Astrocyte (in vitro differentiated cells and primary cell): ENCODE data around the gene IMMP2L. TPM values are rescaled to one million over a fixed set of nuclear protein-coding genes. Genes with fewer than 3 reads are reported as not detected.

ENCODE experiments used
- DNase-seq: peaks from one replicate; pipeline ENCODE4 v3.0.0-alpha.2; 2010; ENCODE audit warnings: low read depth
- FAIRE-seq: peaks from 2 replicates; lab custom pipeline; 2011; peaks lifted over from hg19 to GRCh38; lab: Jason Lieb, UNC
- H2AFZ ChIP-seq: 2 replicates; pipeline ENCODE4 v1.6.0; 2012; ENCODE audit warnings: low read depth, low read length, inconsistent platforms
- H3K27ac ChIP-seq: 2 replicates; pipeline ENCODE4 v1.5.1; 2011; ENCODE audit warnings: low read depth, low read length, inconsistent platforms
- H3K27me3 ChIP-seq: 2 replicates; pipeline ENCODE4 v1.6.0; 2011; ENCODE audit warnings: low read length, inconsistent platforms; ENCODE audit not compliant: insufficient read depth
- H3K36me3 ChIP-seq: 2 replicates; pipeline ENCODE4 v1.5.1; 2011; ENCODE audit warnings: low read length, inconsistent platforms; ENCODE audit not compliant: insufficient read depth
- H3K4me1 ChIP-seq: 2 replicates; pipeline ENCODE4 v1.5.1; 2011; ENCODE audit warnings: low read length, inconsistent platforms; ENCODE audit not compliant: insufficient read depth
- H3K4me2 ChIP-seq: 2 replicates; pipeline ENCODE4 v1.6.0; 2012; ENCODE audit warnings: low read length, inconsistent platforms
- H3K4me3 ChIP-seq: 2 replicates; pipeline ENCODE4 v1.5.1; 2011; ENCODE audit warnings: low read depth, mild to moderate bottlenecking, low read length, inconsistent platforms; ENCODE audit not compliant: insufficient read depth
- H3K79me2 ChIP-seq: 2 replicates; pipeline ENCODE4 v1.6.0; 2012; ENCODE audit warnings: mild to moderate bottlenecking, low read length, inconsistent platforms; ENCODE audit not compliant: insufficient read depth
- H3K9ac ChIP-seq: 2 replicates; pipeline ENCODE4 v1.6.0; 2012; ENCODE audit warnings: mild to moderate bottlenecking, low read length, inconsistent platforms
- H3K9me3 ChIP-seq: 2 replicates; pipeline ENCODE4 v1.5.1; 2012; ENCODE audit warnings: low read depth, mild to moderate bottlenecking, low read length, inconsistent platforms; ENCODE audit not compliant: insufficient read depth
- H4K20me1 ChIP-seq: 2 replicates; pipeline ENCODE4 v1.6.0; 2012; ENCODE audit warnings: low read length, inconsistent platforms; ENCODE audit not compliant: insufficient read depth
- H3K27ac Mint-ChIP-seq: one replicate; pipeline ENCODE4 v1.8.0; 2021; ENCODE audit warnings: mild to moderate bottlenecking, mixed read lengths; ENCODE audit not compliant: unreplicated experiment
- H3K27me3 Mint-ChIP-seq: one replicate; pipeline ENCODE4 v1.8.0; 2021; ENCODE audit warnings: low read depth, mixed read lengths; ENCODE audit not compliant: unreplicated experiment
- H3K36me3 Mint-ChIP-seq: one replicate; pipeline ENCODE4 v1.8.0; 2021; ENCODE audit warnings: low read depth, mixed read lengths; ENCODE audit not compliant: unreplicated experiment
- H3K4me1 Mint-ChIP-seq: one replicate; pipeline ENCODE4 v1.8.0; 2021; ENCODE audit warnings: low read depth, mixed read lengths; ENCODE audit not compliant: unreplicated experiment
- H3K4me3 Mint-ChIP-seq: one replicate; pipeline ENCODE4 v1.8.0; 2021; ENCODE audit warnings: mild to moderate bottlenecking, moderate library complexity, mixed read lengths; ENCODE audit not compliant: unreplicated experiment
- H3K9me3 Mint-ChIP-seq: one replicate; pipeline ENCODE4 v1.8.0; 2021; ENCODE audit warnings: mild to moderate bottlenecking, mixed read lengths; ENCODE audit not compliant: unreplicated experiment
- CTCF ChIP-seq: IDR thresholded peaks from 2 replicates; pipeline ENCODE4 v1.5.1; 2011; ENCODE audit warnings: low read depth, mild to moderate bottlenecking, inconsistent platforms, low read length, moderate library complexity; ENCODE audit not compliant: insufficient read depth
- EZH2 ChIP-seq: IDR thresholded peaks from 2 replicates; pipeline ENCODE4 v1.6.1; 2012; ENCODE audit warnings: mild to moderate bottlenecking, low read length, inconsistent platforms; ENCODE audit not compliant: insufficient read depth
- total RNA-seq: library from RNA; stranded (reverse); gene quantifications from 2 replicates; pipeline ENCODE4 v1.2.1, GENCODE V29; 2021

IMMP2L gene
- total RNA-seq, 1 donor from 2014 or later: 13.8 TPM

GRCh38 chr7:111190804-111191203 lies 371.5 kb downstream of the IMMP2L start:
- H3K4me1 ChIP-seq: no peaks in the 10 kb centered on the region
- TF ChIP-seq EZH2 (no peak), CTCF (no peak)
- no peaks in the 10 kb centered on the region for H3K36me3 ChIP-seq
- H3K4me1 Mint-ChIP-seq: no peaks in the 10 kb centered on the region
- no peaks in the 10 kb centered on the region for H3K27me3 ChIP-seq
- no peak overlapping the region for H3K4me2 ChIP-seq
- peaks cover 4% of the 10 kb centered on the region for H3K36me3 Mint-ChIP-seq
- H4K20me1 ChIP-seq: no peaks in the 10 kb centered on the region
- H3K27me3 Mint-ChIP-seq: no peaks in the 10 kb centered on the region
- FAIRE-seq: no peak
- no peak overlapping the region for H3K27ac Mint-ChIP-seq
- H3K9ac ChIP-seq: no peak overlapping the region
- no peak overlapping the region for H2AFZ ChIP-seq
- H3K9me3 Mint-ChIP-seq: peaks cover 2% of the 10 kb centered on the region
- no peak overlapping the region for H3K4me3 ChIP-seq
- H3K27ac ChIP-seq: no peak overlapping the region
- H3K9me3 ChIP-seq: no peaks in the 10 kb centered on the region
- no peak overlapping the region for H3K4me3 Mint-ChIP-seq
- DNase-seq: no peak
- no peaks in the 10 kb centered on the region for H3K79me2 ChIP-seq

DNA sequence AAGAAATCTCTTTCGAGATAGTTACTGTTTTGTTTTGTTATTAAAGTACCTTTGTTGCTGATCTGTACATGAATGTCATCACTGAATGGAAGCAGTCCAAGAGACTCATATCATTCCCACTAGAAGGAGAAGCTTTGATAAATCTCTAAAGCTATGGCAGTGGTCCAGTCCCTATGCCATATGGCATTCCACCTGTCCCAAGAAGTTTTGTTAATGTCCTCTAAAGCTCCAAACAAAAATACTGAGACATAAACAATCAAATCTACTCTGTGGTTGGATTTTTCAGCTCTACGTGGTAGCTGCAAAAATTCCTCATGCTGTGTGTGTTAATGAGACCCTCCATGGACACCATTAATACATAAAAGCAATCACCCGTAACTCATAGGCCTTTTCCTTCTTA lies 377.3 kb downstream of the IMMP2L start:
- H3K36me3 Mint-ChIP-seq: peaks cover 4% of the 10 kb centered on the region
- no peak overlapping the region for H3K27ac Mint-ChIP-seq
- peaks cover 2% of the 10 kb centered on the region for H3K9me3 Mint-ChIP-seq
- no peaks in the 10 kb centered on the region for H3K36me3 ChIP-seq
- no peaks in the 10 kb centered on the region for H3K27me3 Mint-ChIP-seq
- no peak overlapping the region for H3K27ac ChIP-seq
- H3K79me2 ChIP-seq: no peaks in the 10 kb centered on the region
- no peak overlapping the region for H3K4me3 Mint-ChIP-seq
- H3K4me1 ChIP-seq: no peaks in the 10 kb centered on the region
- H3K4me3 ChIP-seq: no peak overlapping the region
- H2AFZ ChIP-seq: no peak overlapping the region
- no peaks in the 10 kb centered on the region for H3K9me3 ChIP-seq
- H3K9ac ChIP-seq: no peak overlapping the region
- TF ChIP-seq CTCF: no peak
- no peak for TF ChIP-seq EZH2
- no peak overlapping the region for H3K4me2 ChIP-seq
- DNase-seq (no peak), FAIRE-seq (no peak)
- H3K27me3 ChIP-seq: no peaks in the 10 kb centered on the region
- no peaks in the 10 kb centered on the region for H3K4me1 Mint-ChIP-seq
- no peaks in the 10 kb centered on the region for H4K20me1 ChIP-seq

DNA sequence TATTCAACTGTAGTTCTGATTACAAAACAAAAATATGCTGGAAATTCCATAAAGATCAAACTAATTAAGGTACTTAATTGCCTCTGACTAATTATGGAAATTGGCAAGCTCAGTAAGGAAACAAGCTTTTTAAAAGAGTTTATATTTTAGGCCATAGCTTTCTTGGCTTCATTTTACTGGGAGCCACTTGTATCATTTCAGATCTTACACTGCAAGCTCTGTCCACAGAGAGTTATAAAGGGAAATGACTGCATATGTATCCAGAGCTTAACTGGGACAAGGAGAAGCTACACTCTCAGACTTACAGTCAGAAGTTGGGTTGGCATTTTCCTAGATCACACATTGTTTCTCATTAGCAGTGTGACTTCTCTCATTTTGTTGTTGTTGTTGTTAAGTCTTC lies 379.0 kb downstream of the IMMP2L start:
- H3K9me3 ChIP-seq: no peaks in the 10 kb centered on the region
- H3K27me3 Mint-ChIP-seq: no peaks in the 10 kb centered on the region
- H3K27me3 ChIP-seq: no peaks in the 10 kb centered on the region
- DNase-seq: no peak
- no peaks in the 10 kb centered on the region for H3K9me3 Mint-ChIP-seq
- FAIRE-seq: no peak
- no peak overlapping the region for H3K4me3 ChIP-seq
- no peaks in the 10 kb centered on the region for H3K4me1 ChIP-seq
- no peak overlapping the region for H3K9ac ChIP-seq
- no peaks in the 10 kb centered on the region for H4K20me1 ChIP-seq
- H3K36me3 Mint-ChIP-seq: peaks cover 3% of the 10 kb centered on the region
- H3K4me3 Mint-ChIP-seq: no peak overlapping the region
- H3K4me2 ChIP-seq: no peak overlapping the region
- no peak overlapping the region for H3K27ac ChIP-seq
- no peaks in the 10 kb centered on the region for H3K36me3 ChIP-seq
- H3K79me2 ChIP-seq: no peaks in the 10 kb centered on the region
- no peaks in the 10 kb centered on the region for H3K4me1 Mint-ChIP-seq
- H3K27ac Mint-ChIP-seq: no peak overlapping the region
- TF ChIP-seq CTCF (no peak), EZH2 (no peak)
- no peak overlapping the region for H2AFZ ChIP-seq
